Panc1 (cell line): ENCODE measurements around the gene MAPKBP1. TPM values are rescaled to one million over a fixed set of nuclear protein-coding genes. Genes with fewer than 3 reads are reported as not detected.
A peak's percentile ranks its signal among the peaks of the same experiment; 100 is the strongest.

Experiments
- ATAC-seq: fragments of 200-7000 bp; cut with Tn5 transposase; 2 replicates; pipeline ENCODE4 v1.9.1; 2020; ENCODE audit warnings: mild to moderate bottlenecking, moderate library complexity
- BruUV-seq: library from RNA; stranded (reverse); fragments of 400-500 nt; replicated peaks from 2 replicates; lab custom pipeline; 2021; lab: Mats Ljungman, UMichigan
- CTCF ChIA-PET: fragments of 300-600 bp; sonication (Branson Sonifier 250); formaldehyde crosslinking; loops from one replicate; lab custom pipeline; 2022; ENCODE audit warnings: antibody characterized with exemption; lab: Charles Lee
- POLR2A ChIA-PET: fragments of 300-600 bp; sonication (Branson Sonifier 250); formaldehyde crosslinking; loops from one replicate; lab custom pipeline; 2022; ENCODE audit warnings: antibody characterized with exemption; lab: Charles Lee
- DNase-seq: peaks from one replicate; pipeline ENCODE4 v3.0.0-alpha.2; 2010; ENCODE audit warnings: low read depth, low spot score
- H3K27ac ChIP-seq: 2 replicates; pipeline ENCODE4 v1.5.1; 2011; ENCODE audit warnings: mild to moderate bottlenecking, low read length, inconsistent platforms
- H3K27me3 ChIP-seq: fragments of 200-500 bp; sonication (Bioruptor generic); 2 replicates; pipeline ENCODE4 v1.6.0; 2014; ENCODE audit warnings: low read length, inconsistent platforms; ENCODE audit not compliant: control insufficient read depth, insufficient read depth
- H3K36me3 ChIP-seq: fragments of 200-500 bp; sonication (Bioruptor generic); 2 replicates; pipeline ENCODE4 v1.5.1; 2014; ENCODE audit warnings: inconsistent platforms, mild to moderate bottlenecking, low read length, moderate library complexity; ENCODE audit not compliant: control insufficient read depth, insufficient read depth
- H3K4me1 ChIP-seq: 2 replicates; pipeline ENCODE4 v1.5.1; 2011; ENCODE audit warnings: inconsistent platforms, mild to moderate bottlenecking, low read length, moderate library complexity; ENCODE audit not compliant: control insufficient read depth, insufficient read depth
- H3K4me3 ChIP-seq, 2 experiments: 2 replicates each; pipeline ENCODE4 v1.5.1; 2011 to 2012; ENCODE audit warnings: low read depth in 2 of 2, low read length in 2 of 2, mild to moderate bottlenecking in 2 of 2, inconsistent platforms in 1 of 2, moderate library complexity in 1 of 2
- H3K9me3 ChIP-seq: fragments of 200-500 bp; sonication (Bioruptor generic); 2 replicates; pipeline ENCODE4 v1.5.1; 2014; ENCODE audit warnings: low read depth, mild to moderate bottlenecking, inconsistent platforms, low read length, moderate library complexity; ENCODE audit not compliant: control insufficient read depth, insufficient read depth
- CTCF ChIP-seq: fragments of 450-650 bp; IDR thresholded peaks from 2 replicates; pipeline ENCODE4 v1.5.1; 2017; ENCODE audit warnings: mild to moderate bottlenecking
- POLR2AphosphoS5 ChIP-seq: IDR thresholded peaks from 2 replicates; pipeline ENCODE4 v1.6.1; 2012; ENCODE audit warnings: mild to moderate bottlenecking, low read depth, low read length, moderate library complexity
- REST ChIP-seq, 2 experiments: IDR thresholded peaks; 2 replicates each; pipeline ENCODE4 v1.6.1; 2011 to 2012; ENCODE audit warnings: low read depth in 2 of 2, control low read depth in 1 of 2, low read length in 1 of 2, mild to moderate bottlenecking in 1 of 2, moderate library complexity in 1 of 2; ENCODE audit not compliant: insufficient read depth in 1 of 2
- SIN3A ChIP-seq: IDR thresholded peaks from 2 replicates; pipeline ENCODE4 v1.6.1; 2012; ENCODE audit warnings: low read depth, mild to moderate bottlenecking, low read length, moderate library complexity, borderline replicate concordance; ENCODE audit not compliant: insufficient read depth
- TCF7L2 ChIP-seq: IDR thresholded peaks from 2 replicates; pipeline ENCODE4 v1.6.1; 2011; ENCODE audit warnings: mild to moderate bottlenecking, low read depth, low read length, inconsistent platforms
- in situ Hi-C: cut with HindIII; loops from 2 replicates; pipeline ENCODE4 v1.10.0; 2016; ENCODE audit warnings: low sequenced_read_pairs, low pct_unique_long_range_greater_than_20kb
- intact Hi-C: fragments of 100-400 bp; cut with micrococcal nuclease; formaldehyde crosslinking; loops from one replicate; pipeline ENCODE4 v1.10.0; 2022; ENCODE audit not compliant: unreplicated experiment
- total RNA-seq: library from RNA; stranded (reverse); gene quantifications from one replicate; pipeline ENCODE4 v1.2.1, GENCODE V29; 2021; ENCODE audit not compliant: unreplicated experiment

MAPKBP1 gene
- total RNA-seq, 1 experiment from 2014 or later: 38.4 TPM

- TF ChIP-seq SIN3A: no peak
- TF ChIP-seq REST (IDR thresholded peaks at IDR 0.05; ENCODE audit: insufficient read depth in 1 of 2, low read depth in 2 of 2, low read length in 1 of 2): no peak
- TF ChIP-seq POLR2AphosphoS5: no peak
- no peak for TF ChIP-seq TCF7L2
- no peak for TF ChIP-seq CTCF
- H3K4me1 ChIP-seq: peaks cover 43% of the 10 kb centered on the region
- H3K9me3 ChIP-seq: no peaks in the 10 kb centered on the region
- no peaks in the 10 kb centered on the region for H3K36me3 ChIP-seq
- H3K27me3 ChIP-seq: no peaks in the 10 kb centered on the region
- intact Hi-C loops: no loop called here
- H3K27ac ChIP-seq: peak overlapping the region; percentile 18; the same call in 1 of the 2 replicates
- no peak for ATAC-seq
- in situ Hi-C loops: no loop called here
- DNase-seq: no peak
- ChIA-PET POLR2A (interaction anchor here (0.6 kb wide), 1 partner anchor 19 kb away, joined by 10 read pairs; no protein-coding TSS in a partner anchor), CTCF (no interaction called here)
- TSS peak; percentile 23 for BruUV-seq
- no peak overlapping the region for H3K4me3 ChIP-seq
These were observed 4.2 kb downstream of the MAPKBP1 start for GRCh38 chr15:41778521-41778920.

GRCh38 chr15:41779662-41780157, 5.4 kb downstream of the MAPKBP1 start:
- H3K4me1 ChIP-seq: peaks cover 41% of the 10 kb centered on the region

More at GRCh38 chr15:41779662-41780157, 5.4 kb downstream of the MAPKBP1 start:
- Histone ChIP-seq H3K9me3 (no peaks in the 10 kb centered on the region), H3K27me3 (no peaks in the 10 kb centered on the region), H3K36me3 (no peaks in the 10 kb centered on the region), H3K27ac (no peak overlapping the region), H3K4me3 (no peak overlapping the region)
- TF ChIP-seq POLR2AphosphoS5 (no peak), TCF7L2 (no peak), CTCF (no peak), REST (IDR thresholded peaks at IDR 0.05; ENCODE audit: insufficient read depth in 1 of 2, low read depth in 2 of 2, low read length in 1 of 2) (no peak), SIN3A (no peak)
- intact Hi-C loops: no loop called here
- DNase-seq (no peak), ATAC-seq (no peak)
- POLR2A ChIA-PET: no interaction called here
- in situ Hi-C loops: no loop called here
- CTCF ChIA-PET: interaction anchor here (0.6 to 0.7 kb wide), 2 partner anchors 9 to 297 kb away, joined by 3 to 5 read pairs; no protein-coding TSS in a partner anchor
- BruUV-seq: no TSS peak
